IMR-90 (cell line): ENCODE data around the gene DOCK6. TPM values are rescaled to one million over a fixed set of nuclear protein-coding genes. Genes with fewer than 3 reads are reported as not detected.

Experiments used
- ATAC-seq: fragments of 200-7000 bp; cut with Tn5 transposase; 2 replicates; pipeline ENCODE4 v1.9.1; 2020; ENCODE audit warnings: low read depth, mild to moderate bottlenecking, moderate library complexity
- BruUV-seq: library from RNA; stranded (reverse); fragments of 400-500 nt; replicated peaks from 2 replicates; lab custom pipeline; 2021; lab: Mats Ljungman, UMichigan
- CTCF ChIA-PET: fragments of 300-600 bp; formaldehyde crosslinking; extraction: SDS; loops from one replicate; lab custom pipeline; 2021; ENCODE audit warnings: antibody characterized with exemption; lab: Yijun Ruan, JAX
- POLR2A ChIA-PET: fragments of 300-600 bp; sonication (Branson Sonifier 250); formaldehyde crosslinking; loops from one replicate; lab custom pipeline; 2022; ENCODE audit warnings: antibody characterized with exemption; ENCODE audit not compliant: unreplicated experiment; lab: Charles Lee
- DNase-seq: peaks from one replicate; pipeline ENCODE4 v3.0.0; 2013
- H2AFZ ChIP-seq: replicated peaks from 2 replicates; pipeline ENCODE3; 2013; ENCODE audit warnings: low read length, mild to moderate bottlenecking; ENCODE audit not compliant: poor library complexity
- H2AK5ac ChIP-seq: 2 replicates; pipeline ENCODE4 v1.6.1; 2013; ENCODE audit warnings: low read depth, low read length, inconsistent platforms
- H2AK9ac ChIP-seq: replicated peaks from 2 replicates; pipeline ENCODE3; 2013; ENCODE audit warnings: mild to moderate bottlenecking, low read depth, low read length, moderate library complexity; ENCODE audit not compliant: poor library complexity
- H2BK120ac ChIP-seq: 2 replicates; pipeline ENCODE4 v1.6.1; 2013; ENCODE audit warnings: low read depth, low read length, inconsistent platforms
- H2BK15ac ChIP-seq: 3 replicates; pipeline ENCODE4 v1.6.1; 2013; ENCODE audit warnings: low read depth, low read length, inconsistent platforms
- H2BK20ac ChIP-seq: 2 replicates; pipeline ENCODE4 v1.6.1; 2013; ENCODE audit warnings: low read depth, mild to moderate bottlenecking, inconsistent platforms, low read length, moderate library complexity
- H2BK5ac ChIP-seq: 2 replicates; pipeline ENCODE4 v1.6.1; 2013; ENCODE audit warnings: mild to moderate bottlenecking, low read depth, low read length, inconsistent platforms; ENCODE audit not compliant: poor library complexity, severe bottlenecking
- H3K14ac ChIP-seq: replicated peaks from 2 replicates; pipeline ENCODE4 v1.6.1; 2013; ENCODE audit warnings: low read depth, low read length, inconsistent platforms
- H3K18ac ChIP-seq: 2 replicates; pipeline ENCODE4 v1.6.1; 2013; ENCODE audit warnings: low read depth, low read length, control low read depth
- H3K23ac ChIP-seq: 2 replicates; pipeline ENCODE4 v1.6.1; 2013; ENCODE audit warnings: low read depth, low read length, inconsistent platforms
- H3K27ac ChIP-seq: 2 replicates; pipeline ENCODE4 v1.5.1; 2013; ENCODE audit warnings: mild to moderate bottlenecking, control low read depth, low read length; ENCODE audit not compliant: insufficient read depth
- H3K27me3 ChIP-seq: 2 replicates; pipeline ENCODE4 v1.6.1; 2013; ENCODE audit warnings: low read length; ENCODE audit not compliant: control insufficient read depth, insufficient read depth
- H3K36me3 ChIP-seq: 2 replicates; pipeline ENCODE4 v1.6.1; 2013; ENCODE audit warnings: low read length, mixed read lengths; ENCODE audit not compliant: control insufficient read depth, insufficient read depth
- H3K4ac ChIP-seq: 2 replicates; pipeline ENCODE4 v1.6.1; 2013; ENCODE audit warnings: low read depth, low read length, inconsistent platforms
- H3K4me1 ChIP-seq: 2 replicates; pipeline ENCODE4 v1.6.1; 2013; ENCODE audit warnings: low read length, mixed read lengths; ENCODE audit not compliant: control insufficient read depth, insufficient read depth
- H3K4me2 ChIP-seq: 2 replicates; pipeline ENCODE4 v1.6.1; 2013; ENCODE audit warnings: low read depth, mild to moderate bottlenecking, control low read depth, low read length, moderate library complexity
- H3K4me3 ChIP-seq: 2 replicates; pipeline ENCODE4 v1.5.1; 2013; ENCODE audit warnings: low read depth, mild to moderate bottlenecking, control low read depth, low read length, moderate library complexity; ENCODE audit not compliant: insufficient read depth
- H3K56ac ChIP-seq: 2 replicates; pipeline ENCODE4 v1.6.1; 2013; ENCODE audit warnings: low read length, inconsistent platforms; ENCODE audit not compliant: insufficient read depth; ENCODE audit errors: extremely low read depth
- H3K79me1 ChIP-seq, 2 experiments: 2 replicates each; pipeline ENCODE4 v1.6.1; 2013; ENCODE audit warnings: low read length in 2 of 2, inconsistent platforms in 1 of 2, low read depth in 1 of 2
- H3K9ac ChIP-seq: 2 replicates; pipeline ENCODE4 v1.6.1; 2013; ENCODE audit warnings: low read depth, low read length, control low read depth
- H3K9me1 ChIP-seq: 2 replicates; pipeline ENCODE4 v1.6.1; 2013; ENCODE audit warnings: low read length, inconsistent platforms; ENCODE audit not compliant: insufficient read depth
- H3K9me3 ChIP-seq: 2 replicates; pipeline ENCODE4 v1.6.1; 2013; ENCODE audit warnings: low read length; ENCODE audit not compliant: control insufficient read depth, insufficient read depth
- H4K20me1 ChIP-seq: 2 replicates; pipeline ENCODE4 v1.6.1; 2013; ENCODE audit warnings: low read length, inconsistent platforms; ENCODE audit not compliant: insufficient read depth
- H4K5ac ChIP-seq: 2 replicates; pipeline ENCODE4 v1.6.1; 2013; ENCODE audit warnings: mild to moderate bottlenecking, low read depth, low read length, control low read depth
- H4K8ac ChIP-seq, 2 experiments: 2 replicates each; pipeline ENCODE4 v1.6.1; 2013; ENCODE audit warnings: low read depth in 2 of 2, low read length in 2 of 2, control low read depth in 1 of 2, inconsistent platforms in 1 of 2
- H4K91ac ChIP-seq: 2 replicates; pipeline ENCODE4 v1.6.1; 2013; ENCODE audit warnings: low read depth, low read length, inconsistent platforms; ENCODE audit not compliant: insufficient read depth
- BHLHE40 ChIP-seq: fragments of 150-350 bp; IDR thresholded peaks from 2 replicates; pipeline ENCODE4 v1.6.1; 2016; ENCODE audit warnings: mild to moderate bottlenecking, low read depth, low read length
- CEBPB ChIP-seq: IDR thresholded peaks from 2 replicates; pipeline ENCODE4 v1.6.1; 2012; ENCODE audit warnings: low read depth, low read length, improper control_type of control experiment
- FOS ChIP-seq: fragments of 150-350 bp; IDR thresholded peaks from 2 replicates; pipeline ENCODE4 v1.6.1; 2016; ENCODE audit warnings: low read depth, low read length
- MAFK ChIP-seq: IDR thresholded peaks from 2 replicates; pipeline ENCODE4 v1.6.1; 2012; ENCODE audit warnings: low read depth, low read length, improper control_type of control experiment
- MAZ ChIP-seq: IDR thresholded peaks from 2 replicates; pipeline ENCODE4 v1.6.1; 2012; ENCODE audit warnings: low read depth, mild to moderate bottlenecking, low read length, improper control_type of control experiment, moderate library complexity, borderline replicate concordance
- MXI1 ChIP-seq: IDR thresholded peaks from 2 replicates; pipeline ENCODE4 v1.6.1; 2012; ENCODE audit warnings: low read depth, mild to moderate bottlenecking, low read length, moderate library complexity, borderline replicate concordance
- NFE2L2 ChIP-seq: fragments of 150-350 bp; IDR thresholded peaks from 2 replicates; pipeline ENCODE4 v1.6.1; 2016; ENCODE audit warnings: low read depth, mild to moderate bottlenecking, low read length
- POLR2A ChIP-seq: IDR thresholded peaks from 2 replicates; pipeline ENCODE4 v1.6.1; 2012; ENCODE audit warnings: mild to moderate bottlenecking, low read depth, low read length
- RAD21 ChIP-seq: IDR thresholded peaks from 2 replicates; pipeline ENCODE4 v1.6.1; 2012; ENCODE audit warnings: low read length, improper control_type of control experiment
- RCOR1 ChIP-seq: IDR thresholded peaks from 2 replicates; pipeline ENCODE4 v1.6.1; 2012; ENCODE audit warnings: mild to moderate bottlenecking, low read length, improper control_type of control experiment; ENCODE audit not compliant: insufficient replicate concordance
- RFX5 ChIP-seq: IDR thresholded peaks from 2 replicates; pipeline ENCODE4 v1.8.0; 2012; ENCODE audit warnings: low read depth, mild to moderate bottlenecking, low read length, moderate library complexity
- SMC3 ChIP-seq: fragments of 150-350 bp; IDR thresholded peaks from 2 replicates; pipeline ENCODE4 v1.6.1; 2016; ENCODE audit warnings: low read depth, mild to moderate bottlenecking, antibody characterized with exemption, low read length, moderate library complexity
- USF2 ChIP-seq: fragments of 150-350 bp; IDR thresholded peaks from 2 replicates; pipeline ENCODE4 v1.6.1; 2017; ENCODE audit warnings: mild to moderate bottlenecking, antibody characterized with exemption, low read length, low read depth
- WGBS, 2 experiments: methylation state at CpG; one replicate each; pipeline versions ENCODE4 v1.1.5 to v1.1.7; 2013; ENCODE audit warnings: missing lambda C conversion rate in 2 of 2; ENCODE audit not compliant: insufficient read length in 1 of 2; ENCODE audit errors: extremely low coverage in 2 of 2; 5-methylcytosine and 5-hydroxymethylcytosine counted together
- dilution Hi-C: fragments of 300-500 bp; cut with HindIII; formaldehyde crosslinking; loops from one replicate; pipeline ENCODE4 v1.14.3; 2018; ENCODE audit warnings: low sequenced_read_pairs; ENCODE audit not compliant: unreplicated experiment
- in situ Hi-C: fragments of 300-500 bp; cut with MboI; formaldehyde crosslinking; loops from 3 replicates; pipeline ENCODE4 v1.14.3; 2019; ENCODE audit warnings: low sequenced_read_pairs, inconsistent platforms, mixed read lengths
- intact Hi-C: fragments of 100-400 bp; cut with micrococcal nuclease; formaldehyde crosslinking; loops from 2 replicates; pipeline ENCODE4 v1.10.0; 2022
- polyA plus RNA-seq, 3 experiments: library from polyadenylated mRNA; depleted of rRNA; stranded (reverse); fragments of >200 nt; gene quantifications; 2 replicates each; pipeline ENCODE4 v1.2.3, GENCODE V29; 2012; ENCODE audit warnings: low replicate concordance in 1 of 3
- total RNA-seq: library from RNA; depleted of rRNA; stranded (reverse); fragments of >200 nt; gene quantifications from 2 replicates; pipeline ENCODE4 v1.2.3, GENCODE V29; 2012
- TF ChIP-seq, protein P1 (sequence below): fragments of 150-350 bp; IDR thresholded peaks from 2 replicates; pipeline ENCODE4 v1.6.1; 2016; ENCODE audit warnings: low read depth, mild to moderate bottlenecking, low read length, moderate library complexity, borderline replicate concordance

DOCK6 gene
- total and polyA plus RNA-seq, 2 of the 4 experiments (the other 2 are of a cell fraction), result 5.0 to 18.4 TPM

DNA sequence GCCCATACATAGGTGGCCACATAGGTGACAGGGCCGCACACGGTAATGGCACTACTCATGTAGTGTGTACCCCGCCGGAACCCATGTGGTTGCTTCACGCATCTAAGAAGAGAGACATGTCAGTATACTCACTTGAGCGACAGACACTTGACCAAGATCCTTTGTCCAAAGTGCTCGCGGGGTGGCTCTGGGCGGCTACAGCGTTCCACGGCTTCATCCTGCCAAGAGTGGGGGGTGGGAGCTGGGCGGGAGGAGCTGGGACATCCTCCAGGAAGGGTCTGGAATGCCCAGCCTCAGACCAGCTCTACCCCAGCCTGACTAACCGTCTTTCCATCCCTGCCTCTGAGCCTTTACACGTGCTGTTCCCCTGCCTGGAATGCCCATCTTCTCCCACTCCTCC lies 14.4 kb downstream of the DOCK6 start:
- Histone ChIP-seq H4K8ac (no peak overlapping the region), H3K4ac (no peak overlapping the region), H3K4me1 (0 out of 2 replicates have a peak, but pooled peaks cover 1% of the 10 kb centered on the region), H2AK9ac (no peak overlapping the region), H3K23ac (no peak overlapping the region), H3K9me1 (peaks cover 4% of the 10 kb centered on the region; the same call in 1 of the 2 replicates), H3K56ac (no peak overlapping the region), H2AK5ac (no peak overlapping the region), H3K36me3 (peaks cover 36% of the 10 kb centered on the region), H3K4me3 (no peak overlapping the region), H2BK120ac (no peak overlapping the region), H2BK15ac (no peak overlapping the region), H2BK20ac (no peak overlapping the region), H4K20me1 (no peaks in the 10 kb centered on the region), H4K5ac (no peak overlapping the region), H3K4me2 (no peak overlapping the region), H2BK5ac (no peak overlapping the region), H3K9ac (no peak overlapping the region), H3K14ac (no peak overlapping the region), H3K18ac (no peak overlapping the region), H4K91ac (no peak overlapping the region), H3K27ac (no peak overlapping the region), H3K79me1 (no peaks in the 10 kb centered on the region), H3K27me3 (no peaks in the 10 kb centered on the region), H3K9me3 (no peaks in the 10 kb centered on the region), H2AFZ (no peak overlapping the region)
- ATAC-seq (no peak), DNase-seq (no peak)
- WGBS, 2 experiments, result 93% methylated on average over 5 of the region's 14 CpGs; no CpG with 5 or more reads in 1 of the 2 experiments
- intact Hi-C loops, result no loop called here
- BruUV-seq, result no TSS peak
- CTCF ChIA-PET, result no interaction called here
- POLR2A ChIA-PET, result no interaction called here
- in situ Hi-C loops, result no loop called here
- dilution Hi-C loops, result no loop called here
- no peak for TF ChIP-seq MXI1
- no peak for TF ChIP-seq BHLHE40
- no peak for TF ChIP-seq RFX5
- no peak for TF ChIP-seq RCOR1
- no peak for TF ChIP-seq RAD21
- no peak for TF ChIP-seq FOS
- TF ChIP-seq SMC3, result no peak
- TF ChIP-seq MAZ, result no peak
- no peak for TF ChIP-seq CEBPB
- no peak for TF ChIP-seq MAFK
- TF ChIP-seq USF2, result no peak
- TF ChIP-seq NFE2L2, result no peak
- TF ChIP-seq, protein P1, sequence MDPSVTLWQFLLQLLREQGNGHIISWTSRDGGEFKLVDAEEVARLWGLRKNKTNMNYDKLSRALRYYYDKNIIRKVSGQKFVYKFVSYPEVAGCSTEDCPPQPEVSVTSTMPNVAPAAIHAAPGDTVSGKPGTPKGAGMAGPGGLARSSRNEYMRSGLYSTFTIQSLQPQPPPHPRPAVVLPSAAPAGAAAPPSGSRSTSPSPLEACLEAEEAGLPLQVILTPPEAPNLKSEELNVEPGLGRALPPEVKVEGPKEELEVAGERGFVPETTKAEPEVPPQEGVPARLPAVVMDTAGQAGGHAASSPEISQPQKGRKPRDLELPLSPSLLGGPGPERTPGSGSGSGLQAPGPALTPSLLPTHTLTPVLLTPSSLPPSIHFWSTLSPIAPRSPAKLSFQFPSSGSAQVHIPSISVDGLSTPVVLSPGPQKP, result no peak
- TF ChIP-seq POLR2A, result no peak
